ENCODE data around the gene CDKL1.
A peak's percentile ranks its signal among the peaks of the same experiment; 100 is the strongest.

The CDKL1 gene

DNA sequence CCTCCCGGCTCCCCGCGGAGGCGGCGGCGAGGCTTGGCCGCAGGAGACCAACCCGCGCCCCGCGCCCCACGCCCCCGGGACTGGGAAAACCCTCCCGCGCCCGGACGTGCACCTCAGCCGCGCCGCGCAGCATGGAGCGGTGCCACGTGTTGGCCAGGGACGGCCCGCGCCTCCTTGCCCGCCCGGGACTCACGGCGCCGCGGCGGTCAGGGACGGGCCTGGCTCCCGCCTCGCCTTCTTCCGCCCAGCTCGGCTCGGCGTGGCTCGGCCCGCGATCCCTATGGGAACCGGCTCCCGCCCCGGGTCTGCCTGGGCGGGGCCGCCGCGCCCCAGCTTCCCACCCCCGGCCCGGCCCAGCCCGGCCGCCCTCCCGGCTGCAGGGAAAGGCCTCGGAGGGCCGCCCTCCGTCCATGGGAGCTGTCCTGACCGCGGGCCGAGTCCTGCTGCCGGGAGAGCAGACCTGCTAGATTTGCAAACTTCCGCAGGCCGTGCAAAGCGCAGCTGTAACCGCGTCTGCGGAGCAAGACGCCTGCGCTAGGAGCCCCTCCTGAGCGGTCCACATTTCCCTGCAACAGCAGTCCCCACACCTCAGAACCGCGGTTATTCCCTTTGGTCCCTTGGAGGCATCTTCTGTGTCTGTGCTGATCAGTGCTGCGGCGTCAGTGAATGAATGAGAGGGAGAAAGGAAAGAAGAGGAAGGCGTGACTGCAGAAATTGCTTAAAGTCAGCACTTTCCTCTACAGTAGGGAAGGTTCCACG lies at the start of gene CDKL1:
CDKL1 (minus strand) TSS at position 251 of the 759 bp plus-strand sequence. CDS start 1,013 bp downstream, outside the sequence.
- Histone ChIP-seq H3K79me2 (ENCODE audit: control insufficient read depth, insufficient read depth, low read length, unreplicated experiment) (peaks cover 18% of the 10 kb centered on the region), H2AFZ (ENCODE audit: low read length, unreplicated experiment) (peak within 1 kb of the TSS; percentile 97), H3K27ac (ENCODE audit: low read depth, low read length) (peak within 1 kb of the TSS; percentile 90), H3K4me1 (ENCODE audit: control insufficient read depth, insufficient read depth, low read length, unreplicated experiment) (peaks cover 45% of the 10 kb centered on the region), H3K27me3 (ENCODE audit: insufficient read depth, low read length) (no peaks in the 10 kb centered on the region), H3K36me3 (ENCODE audit: insufficient read depth, low read length) (no peaks in the 10 kb centered on the region), H3K4me3 (ENCODE audit: low read depth, low read length) (peak within 1 kb of the TSS; percentile 100)

DNA sequence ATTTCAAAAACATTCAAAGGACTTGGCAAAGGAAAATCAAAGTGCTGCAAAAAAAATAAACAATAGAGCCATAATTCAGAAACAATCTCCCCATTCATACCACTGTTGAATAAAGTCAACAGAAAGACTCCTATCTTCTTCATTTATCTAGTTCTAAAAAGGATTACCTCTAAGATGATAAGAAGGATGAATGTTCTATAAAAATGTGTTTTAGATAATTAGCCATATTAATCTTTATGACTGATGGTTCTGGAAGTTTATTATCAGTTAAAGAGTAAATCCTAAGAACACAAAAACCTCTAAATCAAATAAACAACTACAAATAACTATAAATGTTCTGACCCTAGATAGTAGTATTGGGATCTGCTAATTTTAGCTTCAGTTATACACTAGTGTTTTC lies 37.8 kb upstream of the CDKL1 start:
- no peak overlapping the region for H2AFZ ChIP-seq (ENCODE audit: low read length, unreplicated experiment)
- H3K4me3 ChIP-seq (ENCODE audit: low read depth, low read length), result no peak overlapping the region
- no peaks in the 10 kb centered on the region for H3K27me3 ChIP-seq (ENCODE audit: insufficient read depth, low read length)
- H3K27ac ChIP-seq (ENCODE audit: low read depth, low read length), result no peak overlapping the region
- no peaks in the 10 kb centered on the region for H3K79me2 ChIP-seq (ENCODE audit: control insufficient read depth, insufficient read depth, low read length, unreplicated experiment)
- H3K4me1 ChIP-seq (ENCODE audit: control insufficient read depth, insufficient read depth, low read length, unreplicated experiment), result no peaks in the 10 kb centered on the region
- H3K36me3 ChIP-seq (ENCODE audit: insufficient read depth, low read length), result peaks cover 65% of the 10 kb centered on the region

DNA sequence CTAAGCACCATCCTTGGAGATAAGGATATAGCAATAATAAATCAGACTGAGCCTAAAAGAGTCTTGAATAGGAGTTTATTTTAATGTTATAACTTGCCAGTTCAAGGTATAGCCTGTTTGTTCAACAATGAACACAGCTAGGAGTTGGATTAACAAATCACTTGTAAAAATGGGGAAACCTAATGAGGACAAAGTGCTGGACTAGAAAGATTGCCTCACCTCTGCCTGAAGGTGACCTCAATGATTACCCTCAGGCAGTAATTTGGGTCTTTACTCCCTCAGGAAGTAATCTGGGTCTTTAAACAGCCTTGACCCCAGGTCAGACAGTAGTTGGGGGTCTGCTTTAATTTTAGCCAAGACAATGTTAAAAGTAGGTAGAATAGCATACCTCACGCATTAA lies 35.5 kb upstream of the CDKL1 start:
- Histone ChIP-seq H3K36me3 (ENCODE audit: insufficient read depth, low read length) (peaks cover 51% of the 10 kb centered on the region), H3K79me2 (ENCODE audit: control insufficient read depth, insufficient read depth, low read length, unreplicated experiment) (no peaks in the 10 kb centered on the region), H3K27me3 (ENCODE audit: insufficient read depth, low read length) (no peaks in the 10 kb centered on the region), H3K27ac (ENCODE audit: low read depth, low read length) (no peak overlapping the region), H3K4me3 (ENCODE audit: low read depth, low read length) (no peak overlapping the region), H3K4me1 (ENCODE audit: control insufficient read depth, insufficient read depth, low read length, unreplicated experiment) (no peaks in the 10 kb centered on the region), H2AFZ (ENCODE audit: low read length, unreplicated experiment) (no peak overlapping the region)

- H3K27me3 ChIP-seq (ENCODE audit: insufficient read depth, low read length), result no peaks in the 10 kb centered on the region
- H3K79me2 ChIP-seq (ENCODE audit: control insufficient read depth, insufficient read depth, low read length, unreplicated experiment), result no peaks in the 10 kb centered on the region
- H3K36me3 ChIP-seq (ENCODE audit: insufficient read depth, low read length), result peaks cover 14% of the 10 kb centered on the region; the same call in 1 of the 2 replicates
- no peak overlapping the region for H3K27ac ChIP-seq (ENCODE audit: low read depth, low read length)
- no peaks in the 10 kb centered on the region for H3K4me1 ChIP-seq (ENCODE audit: control insufficient read depth, insufficient read depth, low read length, unreplicated experiment)
- H2AFZ ChIP-seq (ENCODE audit: low read length, unreplicated experiment), result no peak overlapping the region
- H3K4me3 ChIP-seq (ENCODE audit: low read depth, low read length), result no peak overlapping the region
Measured at GRCh38 chr14:50425816-50426215, 29.1 kb upstream of the CDKL1 start.

DNA sequence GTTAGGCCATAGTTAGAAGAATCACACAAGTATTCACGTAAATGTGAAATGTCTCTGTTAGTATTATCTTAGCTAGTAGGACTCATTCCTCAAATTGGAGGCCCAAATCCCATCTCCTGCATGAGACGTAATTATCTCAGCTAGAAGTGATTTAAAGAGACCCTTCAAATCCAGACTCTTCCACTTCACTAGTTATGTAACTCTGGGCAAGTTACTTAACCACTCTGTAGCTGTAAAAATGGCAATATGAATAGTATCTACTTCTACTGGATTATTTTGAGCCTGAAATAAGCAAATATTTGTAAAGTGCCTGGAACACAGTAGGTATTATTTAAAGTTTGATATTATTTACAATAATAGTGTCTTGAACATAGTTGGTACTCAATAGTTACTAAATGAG lies 28.4 kb upstream of the CDKL1 start:
- H2AFZ ChIP-seq (ENCODE audit: low read length, unreplicated experiment), result no peak overlapping the region
- H3K27ac ChIP-seq (ENCODE audit: low read depth, low read length), result no peak overlapping the region
- H3K79me2 ChIP-seq (ENCODE audit: control insufficient read depth, insufficient read depth, low read length, unreplicated experiment), result no peaks in the 10 kb centered on the region
- no peaks in the 10 kb centered on the region for H3K27me3 ChIP-seq (ENCODE audit: insufficient read depth, low read length)
- H3K36me3 ChIP-seq (ENCODE audit: insufficient read depth, low read length), result peaks cover 15% of the 10 kb centered on the region; the same call in 1 of the 2 replicates
- H3K4me1 ChIP-seq (ENCODE audit: control insufficient read depth, insufficient read depth, low read length, unreplicated experiment), result no peaks in the 10 kb centered on the region
- no peak overlapping the region for H3K4me3 ChIP-seq (ENCODE audit: low read depth, low read length)

DNA sequence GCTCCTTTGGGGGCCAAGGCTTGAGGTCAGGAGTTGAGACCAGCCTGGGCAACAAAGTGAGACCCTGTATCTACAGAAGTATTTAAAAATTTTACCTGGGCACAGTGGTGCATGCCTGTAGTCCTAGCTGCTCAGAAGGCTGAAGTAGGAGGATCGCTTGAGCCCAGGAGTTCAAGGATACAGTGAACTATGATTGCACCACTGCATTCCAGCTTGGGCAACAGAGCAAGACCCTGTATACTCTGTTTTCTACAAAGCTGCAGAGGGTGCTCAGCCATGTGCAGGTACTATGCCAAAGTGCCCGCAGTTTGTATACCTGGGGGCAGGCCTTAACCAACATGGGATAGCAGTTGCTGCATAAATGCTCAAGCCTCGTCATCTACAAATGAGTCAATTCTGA lies 26.8 kb upstream of the CDKL1 start:
- H3K27ac ChIP-seq (ENCODE audit: low read depth, low read length), result no peak overlapping the region
- no peaks in the 10 kb centered on the region for H3K27me3 ChIP-seq (ENCODE audit: insufficient read depth, low read length)
- peaks cover 1% of the 10 kb centered on the region for H3K4me1 ChIP-seq (ENCODE audit: control insufficient read depth, insufficient read depth, low read length, unreplicated experiment)
- no peaks in the 10 kb centered on the region for H3K79me2 ChIP-seq (ENCODE audit: control insufficient read depth, insufficient read depth, low read length, unreplicated experiment)
- peaks cover 28% of the 10 kb centered on the region for H3K36me3 ChIP-seq (ENCODE audit: insufficient read depth, low read length)
- no peak overlapping the region for H2AFZ ChIP-seq (ENCODE audit: low read length, unreplicated experiment)
- H3K4me3 ChIP-seq (ENCODE audit: low read depth, low read length), result no peak overlapping the region

- H3K4me3 ChIP-seq (ENCODE audit: low read depth, low read length), result no peak overlapping the region
- no peaks in the 10 kb centered on the region for H3K79me2 ChIP-seq (ENCODE audit: control insufficient read depth, insufficient read depth, low read length, unreplicated experiment)
- H3K4me1 ChIP-seq (ENCODE audit: control insufficient read depth, insufficient read depth, low read length, unreplicated experiment), result peaks cover 10% of the 10 kb centered on the region
- H3K27me3 ChIP-seq (ENCODE audit: insufficient read depth, low read length), result no peaks in the 10 kb centered on the region
- no peak overlapping the region for H3K27ac ChIP-seq (ENCODE audit: low read depth, low read length)
- no peak overlapping the region for H2AFZ ChIP-seq (ENCODE audit: low read length, unreplicated experiment)
- H3K36me3 ChIP-seq (ENCODE audit: insufficient read depth, low read length), result peaks cover 38% of the 10 kb centered on the region
Measured at GRCh38 chr14:50421499-50421898, 24.8 kb upstream of the CDKL1 start.

GRCh38 chr14:50417853-50418252 lies 21.2 kb upstream of the CDKL1 start:
- Histone ChIP-seq H3K36me3 (ENCODE audit: insufficient read depth, low read length) (peaks cover 45% of the 10 kb centered on the region), H3K27ac (ENCODE audit: low read depth, low read length) (peak overlapping the region; percentile 16)

GRCh38 chr14:50410921-50411320 lies 14.2 kb upstream of the CDKL1 start:
- Histone ChIP-seq H2AFZ (ENCODE audit: low read length, unreplicated experiment) (no peak overlapping the region), H3K79me2 (ENCODE audit: control insufficient read depth, insufficient read depth, low read length, unreplicated experiment) (no peaks in the 10 kb centered on the region), H3K27ac (ENCODE audit: low read depth, low read length) (no peak overlapping the region), H3K4me1 (ENCODE audit: control insufficient read depth, insufficient read depth, low read length, unreplicated experiment) (no peaks in the 10 kb centered on the region), H3K27me3 (ENCODE audit: insufficient read depth, low read length) (no peaks in the 10 kb centered on the region), H3K36me3 (ENCODE audit: insufficient read depth, low read length) (peaks cover 15% of the 10 kb centered on the region; the same call in 1 of the 2 replicates), H3K4me3 (ENCODE audit: low read depth, low read length) (no peak overlapping the region)

More at GRCh38 chr14:50417853-50418252, 21.2 kb upstream of the CDKL1 start:
- peaks cover 10% of the 10 kb centered on the region for H3K4me1 ChIP-seq (ENCODE audit: control insufficient read depth, insufficient read depth, low read length, unreplicated experiment)
- H3K79me2 ChIP-seq (ENCODE audit: control insufficient read depth, insufficient read depth, low read length, unreplicated experiment), result no peaks in the 10 kb centered on the region
- H3K4me3 ChIP-seq (ENCODE audit: low read depth, low read length), result no peak overlapping the region
- no peak overlapping the region for H2AFZ ChIP-seq (ENCODE audit: low read length, unreplicated experiment)
- no peaks in the 10 kb centered on the region for H3K27me3 ChIP-seq (ENCODE audit: insufficient read depth, low read length)

DNA sequence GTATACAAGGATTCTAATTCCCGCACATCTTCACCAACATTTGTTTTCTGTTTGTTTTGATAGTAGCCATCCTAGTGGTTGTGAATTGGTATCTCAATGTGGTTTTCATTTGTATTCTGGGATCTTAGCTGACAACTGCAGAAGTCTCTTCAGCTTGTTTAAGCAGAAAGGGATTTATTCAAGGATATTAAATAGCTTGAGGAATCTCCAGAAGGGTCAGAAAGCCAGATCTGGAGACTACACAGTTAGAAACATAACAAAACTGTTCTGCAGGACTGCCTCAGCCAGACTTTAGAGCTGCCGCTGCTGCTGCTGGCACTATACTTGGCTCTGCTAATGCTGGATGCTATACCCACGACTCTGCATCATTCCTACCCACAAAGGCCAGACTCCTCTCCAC lies 13.4 kb upstream of the CDKL1 start:
- Histone ChIP-seq H3K4me3 (ENCODE audit: low read depth, low read length) (no peak overlapping the region), H3K36me3 (ENCODE audit: insufficient read depth, low read length) (peaks cover 15% of the 10 kb centered on the region; the same call in 1 of the 2 replicates), H3K27me3 (ENCODE audit: insufficient read depth, low read length) (no peaks in the 10 kb centered on the region), H3K27ac (ENCODE audit: low read depth, low read length) (no peak overlapping the region), H3K79me2 (ENCODE audit: control insufficient read depth, insufficient read depth, low read length, unreplicated experiment) (no peaks in the 10 kb centered on the region), H3K4me1 (ENCODE audit: control insufficient read depth, insufficient read depth, low read length, unreplicated experiment) (no peaks in the 10 kb centered on the region), H2AFZ (ENCODE audit: low read length, unreplicated experiment) (no peak overlapping the region)

DNA sequence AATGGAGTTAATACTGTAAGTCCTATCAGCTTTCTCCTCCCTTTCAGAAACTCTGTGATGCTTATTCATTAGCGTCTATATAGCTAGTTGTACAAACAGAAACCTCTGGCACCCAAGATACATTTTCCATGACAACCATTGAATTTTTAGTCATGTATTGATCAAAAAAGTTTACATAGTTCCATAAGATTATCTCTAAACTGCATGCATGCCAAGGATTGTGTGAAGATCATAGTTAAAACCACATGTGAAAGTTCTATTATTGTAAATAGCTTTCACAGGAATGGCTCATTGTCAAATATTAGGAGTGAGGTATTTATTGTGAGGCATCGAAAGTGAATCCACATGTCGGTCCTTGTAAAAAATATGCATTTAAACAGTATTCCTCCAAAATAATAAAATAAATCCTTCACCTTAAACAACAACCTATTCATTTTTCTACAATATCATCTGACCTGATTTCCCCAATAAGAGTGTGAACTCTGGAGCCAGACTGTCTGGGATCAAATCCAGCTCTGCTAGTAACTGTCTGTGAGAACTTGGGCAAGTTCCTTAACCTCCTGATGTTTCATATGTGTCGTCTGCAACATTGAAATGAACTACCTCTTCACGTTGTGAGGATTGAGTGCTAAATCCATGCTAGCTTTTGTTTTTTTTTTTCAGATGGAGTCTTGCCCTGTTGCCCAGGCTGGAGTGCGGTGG lies 10.6 kb upstream of the CDKL1 start:
- Histone ChIP-seq H3K36me3 (ENCODE audit: insufficient read depth, low read length) (peaks cover 8% of the 10 kb centered on the region; the same call in 1 of the 2 replicates), H2AFZ (ENCODE audit: low read length, unreplicated experiment) (no peak overlapping the region), H3K27me3 (ENCODE audit: insufficient read depth, low read length) (no peaks in the 10 kb centered on the region), H3K4me1 (ENCODE audit: control insufficient read depth, insufficient read depth, low read length, unreplicated experiment) (peaks cover 4% of the 10 kb centered on the region), H3K4me3 (ENCODE audit: low read depth, low read length) (no peak overlapping the region), H3K27ac (ENCODE audit: low read depth, low read length) (no peak overlapping the region), H3K79me2 (ENCODE audit: control insufficient read depth, insufficient read depth, low read length, unreplicated experiment) (no peaks in the 10 kb centered on the region)
